CD14-positive monocyte (primary cell): Measurements from ENCODE around the gene TNIP1. TPM values are rescaled to one million over a fixed set of nuclear protein-coding genes. Genes with fewer than 3 reads are reported as not detected.

Experiments
- DNase-seq, 3 donors: peaks; one replicate each; pipeline ENCODE4 v3.0.0-alpha.2; 2011 to 2022
- H2AFZ ChIP-seq: 2 replicates; pipeline ENCODE4 v1.6.0; 2012; ENCODE audit warnings: mild to moderate bottlenecking, low read depth, low read length, inconsistent platforms; ENCODE audit not compliant: insufficient read depth, poor library complexity, severe bottlenecking
- H3K27ac ChIP-seq, 2 donors: 1 replicate in 1 of 2; 2 replicates in 1 of 2; pipeline ENCODE4 v1.5.1; 2012 to 2013; ENCODE audit warnings: low read length in 2 of 2, control low read depth in 1 of 2, inconsistent platforms in 1 of 2, low read depth in 1 of 2, mild to moderate bottlenecking in 1 of 2
- H3K27me3 ChIP-seq, 2 donors: one replicate each; pipeline versions ENCODE4 v1.6.0 to v1.6.1; 2011 to 2013; ENCODE audit warnings: low read length in 2 of 2; ENCODE audit not compliant: control insufficient read depth in 2 of 2, insufficient read depth in 2 of 2
- H3K36me3 ChIP-seq, 2 donors: replicated peaks in 1 of 2; 1 replicate in 1 of 2; 2 replicates in 1 of 2; pipeline versions ENCODE4 v1.5.1 to v1.6.1; 2012 to 2013; ENCODE audit warnings: low read length in 2 of 2, control low read depth in 1 of 2, inconsistent platforms in 1 of 2, mild to moderate bottlenecking in 1 of 2; ENCODE audit not compliant: insufficient read depth in 2 of 2, control insufficient read depth in 1 of 2
- H3K4me1 ChIP-seq, 2 donors: 1 replicate in 1 of 2; 2 replicates in 1 of 2; pipeline versions ENCODE4 v1.5.1 to v1.6.1; 2012 to 2013; ENCODE audit warnings: low read length in 2 of 2, control low read depth in 1 of 2, inconsistent platforms in 1 of 2, mild to moderate bottlenecking in 1 of 2, moderate library complexity in 1 of 2; ENCODE audit not compliant: insufficient read depth in 2 of 2, control insufficient read depth in 1 of 2
- H3K4me2 ChIP-seq: replicated peaks from 2 replicates; pipeline ENCODE3; 2012; ENCODE audit warnings: low read length, moderate library complexity, mild to moderate bottlenecking; ENCODE audit not compliant: poor library complexity, severe bottlenecking; ENCODE audit errors: extremely low read depth
- H3K4me3 ChIP-seq, 3 experiments: fragments of 200-600 bp in 1 of 3; sonication (generic) in 1 of 3; replicated peaks in 1 of 3; 1 replicate in 2 of 3; 2 replicates in 1 of 3; pipeline ENCODE4 v1.5.1; 2011 to 2013; ENCODE audit warnings: low read length in 3 of 3, mild to moderate bottlenecking in 3 of 3, control low read depth in 2 of 3, low read depth in 2 of 3, inconsistent platforms in 1 of 3, moderate library complexity in 1 of 3
- H3K79me2 ChIP-seq: 2 replicates; pipeline ENCODE4 v1.6.0; 2012; ENCODE audit warnings: mild to moderate bottlenecking, control low read depth, inconsistent platforms, low read length, moderate library complexity; ENCODE audit not compliant: insufficient read depth
- H3K9ac ChIP-seq: 2 replicates; pipeline ENCODE4 v1.6.0; 2017; ENCODE audit warnings: low read length, mild to moderate bottlenecking; ENCODE audit not compliant: insufficient read depth, poor library complexity, severe bottlenecking
- H3K9me3 ChIP-seq, 2 donors: replicated peaks in 1 of 2; 1 replicate in 1 of 2; 2 replicates in 1 of 2; pipeline versions ENCODE4 v1.5.1 to v1.6.1; 2012 to 2013; ENCODE audit warnings: low read length in 2 of 2, control low read depth in 1 of 2; ENCODE audit not compliant: control insufficient read depth in 1 of 2, insufficient read depth in 1 of 2
- H4K20me1 ChIP-seq: 2 replicates; pipeline ENCODE4 v1.6.0; 2012; ENCODE audit warnings: mild to moderate bottlenecking, low read length, control low read depth, moderate library complexity; ENCODE audit not compliant: insufficient read depth
- H3K27ac Mint-ChIP-seq, 7 donors: one replicate each; pipeline ENCODE4 v1.8.0; 2020; ENCODE audit warnings: mild to moderate bottlenecking in 7 of 7, mixed read lengths in 7 of 7, moderate library complexity in 6 of 7, inconsistent platforms in 2 of 7
- H3K27me3 Mint-ChIP-seq, 3 donors: one replicate each; pipeline ENCODE4 v1.8.0; 2021 to 2022; ENCODE audit warnings: low read depth in 3 of 3, mild to moderate bottlenecking in 3 of 3, mixed read lengths in 3 of 3, moderate library complexity in 3 of 3, inconsistent platforms in 1 of 3
- H3K36me3 Mint-ChIP-seq, 2 donors: one replicate each; pipeline ENCODE4 v1.8.0; 2020; ENCODE audit warnings: mixed read lengths in 2 of 2, inconsistent platforms in 1 of 2, mild to moderate bottlenecking in 1 of 2
- H3K4me1 Mint-ChIP-seq: one replicate; pipeline ENCODE4 v1.8.0; 2020; ENCODE audit warnings: mild to moderate bottlenecking, mixed read lengths
- H3K4me3 Mint-ChIP-seq, 2 donors: one replicate each; pipeline ENCODE4 v1.8.0; 2020; ENCODE audit warnings: mild to moderate bottlenecking in 2 of 2, mixed read lengths in 2 of 2, moderate library complexity in 1 of 2
- H3K9me3 Mint-ChIP-seq, 7 donors: one replicate each; pipeline ENCODE4 v1.8.0; 2020 to 2022; ENCODE audit warnings: mixed read lengths in 7 of 7, mild to moderate bottlenecking in 6 of 7, moderate library complexity in 6 of 7, inconsistent platforms in 2 of 7
- WGBS: methylation state at CpG from one replicate; pipeline ENCODE4 v1.1.5; 2013; ENCODE audit warnings: missing lambda C conversion rate; ENCODE audit not compliant: insufficient coverage; 5-methylcytosine and 5-hydroxymethylcytosine counted together
- intact Hi-C, 2 donors: fragments of 100-400 bp; cut with micrococcal nuclease; formaldehyde crosslinking; loops; one replicate each; pipeline versions ENCODE4 v1.15.0 to v1.15.1; 2023
- polyA plus RNA-seq, 3 donors: library from polyadenylated mRNA; depleted of rRNA in 1 of 3; unstranded in 2 of 3; stranded (reverse) in 1 of 3; fragments of 300-500 nt in 2 of 3; fragments of >200 nt in 1 of 3; fragmentation: Illumina TruSeq in 2 of 3; gene quantifications; 1 replicate in 2 of 3; 2 replicates in 1 of 3; pipeline ENCODE4 v1.2.3, GENCODE V29; 2012 to 2021
- TF ChIP-seq, protein P1 (sequence below): fragments of 200-600 bp; IDR thresholded peaks from one replicate; pipeline ENCODE4 v1.8.0; 2022; ENCODE audit warnings: antibody characterized with exemption, mild to moderate bottlenecking

TNIP1 gene
- polyA plus RNA-seq, 3 donors: 30.8 to 108 (median 46.4) TPM

DNA sequence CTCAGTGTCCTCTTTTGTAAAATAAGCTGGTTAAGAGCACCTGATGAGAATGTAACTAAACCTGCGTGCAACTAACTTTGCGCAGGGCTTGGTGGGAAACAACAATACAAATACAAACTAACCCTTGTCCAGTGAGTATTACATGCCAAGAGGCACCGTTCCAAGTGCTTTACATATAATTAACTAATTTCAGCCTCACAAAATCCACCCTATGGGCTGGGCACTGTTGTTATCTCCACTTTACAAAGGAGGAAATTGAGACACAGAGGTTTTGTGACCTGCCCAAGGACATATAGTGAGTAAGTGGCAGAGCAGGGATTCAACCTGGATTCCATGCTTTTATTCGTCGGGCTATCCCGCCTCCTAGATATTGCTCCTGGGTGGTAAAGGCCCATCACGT is 26.2 kb upstream of the TNIP1 start:
- H3K4me1 ChIP-seq: no peaks in the 10 kb centered on the region
- H3K27me3 ChIP-seq: no peaks in the 10 kb centered on the region
- WGBS: 94% methylated on average over 2 of the region's 7 CpGs
- H3K27ac ChIP-seq: no peak overlapping the region
- no peak overlapping the region for H3K9ac ChIP-seq
- no peak overlapping the region for H2AFZ ChIP-seq
- DNase-seq: no peak
- H3K4me3 ChIP-seq: no peak overlapping the region
- H3K9me3 ChIP-seq: no peaks in the 10 kb centered on the region
- H4K20me1 ChIP-seq: peaks cover 10% of the 10 kb centered on the region
- H3K36me3 Mint-ChIP-seq: peaks cover 83 to 93% of the 10 kb centered on the region in 2 donors
- no peaks in the 10 kb centered on the region for H3K4me1 Mint-ChIP-seq
- H3K36me3 ChIP-seq: peaks cover 81 to 100% of the 10 kb centered on the region in 2 donors
- TF ChIP-seq, protein P1, sequence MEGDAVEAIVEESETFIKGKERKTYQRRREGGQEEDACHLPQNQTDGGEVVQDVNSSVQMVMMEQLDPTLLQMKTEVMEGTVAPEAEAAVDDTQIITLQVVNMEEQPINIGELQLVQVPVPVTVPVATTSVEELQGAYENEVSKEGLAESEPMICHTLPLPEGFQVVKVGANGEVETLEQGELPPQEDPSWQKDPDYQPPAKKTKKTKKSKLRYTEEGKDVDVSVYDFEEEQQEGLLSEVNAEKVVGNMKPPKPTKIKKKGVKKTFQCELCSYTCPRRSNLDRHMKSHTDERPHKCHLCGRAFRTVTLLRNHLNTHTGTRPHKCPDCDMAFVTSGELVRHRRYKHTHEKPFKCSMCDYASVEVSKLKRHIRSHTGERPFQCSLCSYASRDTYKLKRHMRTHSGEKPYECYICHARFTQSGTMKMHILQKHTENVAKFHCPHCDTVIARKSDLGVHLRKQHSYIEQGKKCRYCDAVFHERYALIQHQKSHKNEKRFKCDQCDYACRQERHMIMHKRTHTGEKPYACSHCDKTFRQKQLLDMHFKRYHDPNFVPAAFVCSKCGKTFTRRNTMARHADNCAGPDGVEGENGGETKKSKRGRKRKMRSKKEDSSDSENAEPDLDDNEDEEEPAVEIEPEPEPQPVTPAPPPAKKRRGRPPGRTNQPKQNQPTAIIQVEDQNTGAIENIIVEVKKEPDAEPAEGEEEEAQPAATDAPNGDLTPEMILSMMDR: no peak
- no peak overlapping the region for H3K4me2 ChIP-seq
- no peak overlapping the region for H3K4me3 Mint-ChIP-seq
- no peaks in the 10 kb centered on the region for H3K9me3 Mint-ChIP-seq
- intact Hi-C loops: no loop called here
- H3K27ac Mint-ChIP-seq: peak overlapping the region in 1 of 7 donors; percentile 35
- H3K27me3 Mint-ChIP-seq: no peaks in the 10 kb centered on the region
- H3K79me2 ChIP-seq: peaks cover 6% of the 10 kb centered on the region

DNA sequence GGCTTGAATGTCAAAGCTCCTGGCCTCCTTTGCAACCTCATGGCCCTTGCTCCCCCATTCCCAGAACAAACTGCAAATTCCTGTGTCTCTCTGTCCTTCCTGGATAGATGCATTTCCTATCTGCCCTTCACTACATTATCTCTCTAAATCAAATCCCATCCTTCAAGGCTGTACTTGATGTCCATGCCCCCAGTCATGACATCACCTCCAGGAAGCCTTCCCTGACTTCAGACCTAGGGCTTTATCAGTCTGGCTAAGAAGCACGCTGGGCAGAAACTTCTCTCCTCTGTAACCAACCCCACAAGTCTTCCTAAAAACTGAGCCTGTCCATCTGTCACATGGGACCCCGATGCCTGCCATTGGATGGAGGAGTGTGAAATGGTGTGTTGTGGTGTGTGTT is 25.7 kb upstream of the TNIP1 start:
- H3K36me3 Mint-ChIP-seq: peaks cover 88 to 93% of the 10 kb centered on the region in 2 donors
- Histone ChIP-seq H3K9ac (no peak overlapping the region), H3K27ac (peak overlapping the region in 1 of 2 donors; percentile 14), H3K27me3 (no peaks in the 10 kb centered on the region), H3K9me3 (no peaks in the 10 kb centered on the region), H3K4me1 (no peaks in the 10 kb centered on the region), H4K20me1 (peaks cover 10% of the 10 kb centered on the region), H3K79me2 (peaks cover 6% of the 10 kb centered on the region), H2AFZ (no peak overlapping the region), H3K36me3 (peaks cover 87 to 100% of the 10 kb centered on the region in 2 donors), H3K4me2 (no peak overlapping the region), H3K4me3 (no peak overlapping the region)
- no CpG with 5 or more reads among the region's 2 CpGs for WGBS
- no peak overlapping the region for H3K4me3 Mint-ChIP-seq
- no peaks in the 10 kb centered on the region for H3K27me3 Mint-ChIP-seq
- TF ChIP-seq, protein P1: no peak
- peaks cover 3% of the 10 kb centered on the region for H3K4me1 Mint-ChIP-seq
- no peak for DNase-seq
- peak overlapping the region in 4 of 7 donors; percentile 35 to 84 (median 52) for H3K27ac Mint-ChIP-seq
- H3K9me3 Mint-ChIP-seq: no peaks in the 10 kb centered on the region
- intact Hi-C loops: no loop called here
